ENCODE results near the gene DNAJC5G. TPM values are rescaled to one million over a fixed set of nuclear protein-coding genes. Genes with fewer than 3 reads are reported as not detected.
"Not testable (repeated sequence)": the region's sequence is repeated elsewhere in the genome, so short reads cannot be mapped to it uniquely, and the experiment has no call there.

DNAJC5G gene
- total RNA-seq, 1 experiment from 2014 or later: not detected

- in situ Hi-C loops (cut with HindIII; ENCODE audit: low sequenced_read_pairs): no loop called here
- no peak for DNase-seq (ENCODE audit: low spot score)
Observed at GRCh38 chr2:27305516-27305915, 30.3 kb downstream of the DNAJC5G start.

DNA sequence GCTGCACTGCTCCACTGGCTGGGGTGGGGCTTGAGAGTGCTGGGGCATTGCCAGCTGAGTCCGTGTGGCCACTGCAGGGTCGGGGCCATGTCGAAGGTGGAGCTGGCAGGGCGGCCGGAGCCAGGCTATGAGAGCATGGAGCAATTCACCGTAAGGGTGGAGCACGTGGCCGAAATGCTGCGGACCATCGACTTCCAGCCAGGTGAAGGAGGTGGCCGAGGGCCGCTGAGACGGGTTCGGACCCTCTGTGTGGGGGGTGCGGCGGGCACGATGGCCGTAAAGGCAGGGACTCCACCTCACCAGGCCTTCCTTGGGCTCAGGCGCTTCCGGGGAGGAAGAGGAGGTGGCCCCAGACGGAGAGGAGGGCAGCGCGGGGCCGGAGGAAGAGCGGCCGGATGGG, 30.9 kb downstream of the DNAJC5G start:
- in situ Hi-C loops (cut with HindIII; ENCODE audit: low sequenced_read_pairs): no loop called here
- DNase-seq (ENCODE audit: low spot score): no peak

- in situ Hi-C loops (cut with HindIII; ENCODE audit: low sequenced_read_pairs): no loop called here
- DNase-seq (ENCODE audit: low spot score): no peak
Observed at GRCh38 chr2:27306573-27307286, 31.5 kb downstream of the DNAJC5G start.

DNA sequence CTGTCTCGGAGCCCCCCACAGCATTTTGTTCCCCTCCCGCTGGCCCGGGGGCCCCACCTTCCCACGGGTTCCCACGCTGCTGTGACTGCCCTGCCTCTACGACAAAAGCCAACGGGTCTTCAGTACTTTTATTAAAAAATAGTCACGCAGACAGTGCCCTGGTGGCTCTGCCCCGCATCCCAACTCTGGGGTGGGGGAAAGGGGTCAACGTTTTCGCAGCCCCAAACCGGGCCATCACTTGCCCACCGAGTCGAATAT, 32.0 kb downstream of the DNAJC5G start:
- no peak for DNase-seq (ENCODE audit: low spot score)
- in situ Hi-C loops (cut with HindIII; ENCODE audit: low sequenced_read_pairs): no loop called here

DNA sequence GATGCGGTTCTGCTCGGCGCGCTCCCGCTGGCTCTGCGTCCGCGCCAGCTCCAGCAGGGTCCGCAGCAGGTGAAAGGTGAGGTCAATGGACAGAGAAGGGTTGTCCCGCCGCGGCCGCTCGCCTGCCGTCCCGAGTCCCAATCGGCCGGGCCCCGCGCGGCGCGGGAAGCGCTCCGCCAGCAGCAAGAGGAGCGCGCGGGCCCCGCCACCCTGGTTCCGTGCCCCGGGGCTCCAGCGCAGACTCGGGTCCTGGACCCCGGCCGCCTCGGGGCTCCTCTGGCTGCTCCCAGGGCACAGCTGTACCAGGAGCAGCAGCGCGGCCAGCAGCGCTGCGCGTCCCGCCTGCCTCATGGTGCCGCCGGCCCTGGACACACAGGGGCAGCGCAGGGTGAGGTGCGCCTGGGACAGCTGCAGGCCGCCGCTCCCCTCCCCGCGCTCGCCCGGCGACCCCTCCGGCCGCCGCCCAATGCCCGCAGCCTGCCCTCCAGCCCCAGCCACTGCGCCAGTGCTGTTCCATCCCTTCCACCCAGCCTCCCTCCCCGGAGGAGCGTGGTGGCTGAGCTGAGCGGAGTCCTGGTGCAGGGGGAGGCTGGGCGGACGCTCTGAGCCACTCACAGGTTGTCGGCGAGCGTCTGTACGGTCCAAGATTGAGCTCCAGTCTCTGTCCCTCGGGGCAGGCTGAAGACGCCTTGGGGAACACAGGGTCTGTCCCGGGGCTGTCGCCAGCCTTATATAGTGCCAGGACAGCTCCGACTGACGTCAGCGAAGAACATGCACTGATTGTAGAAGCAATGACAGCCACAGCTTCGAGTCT, 32.5 kb downstream of the DNAJC5G start:
- no peak for DNase-seq (ENCODE audit: low spot score)
- in situ Hi-C loops (cut with HindIII; ENCODE audit: low sequenced_read_pairs): no loop called here

- in situ Hi-C loops (cut with HindIII; ENCODE audit: low sequenced_read_pairs): no loop called here
- no peak for DNase-seq (ENCODE audit: low spot score)
Observed at GRCh38 chr2:27308359-27308881, 33.2 kb downstream of the DNAJC5G start, which contains the start of gene UCN. Gene UCN (minus strand): TSS chr2:27308445. CDS start chr2:27307895, 550 bp downstream.

DNA sequence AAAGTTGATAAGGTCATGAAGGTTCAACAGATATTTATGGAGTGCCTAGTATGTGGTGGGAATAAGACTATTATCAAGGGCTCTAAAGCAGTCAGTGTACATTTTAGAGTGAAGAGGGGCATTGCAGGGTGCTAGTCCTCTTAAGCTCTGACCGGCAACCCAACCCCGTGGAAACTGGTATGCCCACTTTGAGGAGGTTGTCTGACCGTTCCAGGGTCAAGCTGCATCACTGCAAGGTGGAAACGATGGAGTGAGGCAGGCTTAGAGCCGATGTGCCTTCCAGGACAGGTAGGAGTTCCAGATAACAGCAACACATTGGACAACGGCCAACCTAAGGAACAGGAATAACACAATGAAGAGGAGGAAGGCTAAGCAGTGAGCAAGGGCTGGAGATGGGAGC, 34.4 kb downstream of the DNAJC5G start:
- in situ Hi-C loops (cut with HindIII; ENCODE audit: low sequenced_read_pairs): no loop called here
- no peak for DNase-seq (ENCODE audit: low spot score)

GRCh38 chr2:27312152-27312551, 36.9 kb downstream of the DNAJC5G start:
- in situ Hi-C loops (cut with HindIII; ENCODE audit: low sequenced_read_pairs): no loop called here
- DNase-seq (ENCODE audit: low spot score): no peak

DNA sequence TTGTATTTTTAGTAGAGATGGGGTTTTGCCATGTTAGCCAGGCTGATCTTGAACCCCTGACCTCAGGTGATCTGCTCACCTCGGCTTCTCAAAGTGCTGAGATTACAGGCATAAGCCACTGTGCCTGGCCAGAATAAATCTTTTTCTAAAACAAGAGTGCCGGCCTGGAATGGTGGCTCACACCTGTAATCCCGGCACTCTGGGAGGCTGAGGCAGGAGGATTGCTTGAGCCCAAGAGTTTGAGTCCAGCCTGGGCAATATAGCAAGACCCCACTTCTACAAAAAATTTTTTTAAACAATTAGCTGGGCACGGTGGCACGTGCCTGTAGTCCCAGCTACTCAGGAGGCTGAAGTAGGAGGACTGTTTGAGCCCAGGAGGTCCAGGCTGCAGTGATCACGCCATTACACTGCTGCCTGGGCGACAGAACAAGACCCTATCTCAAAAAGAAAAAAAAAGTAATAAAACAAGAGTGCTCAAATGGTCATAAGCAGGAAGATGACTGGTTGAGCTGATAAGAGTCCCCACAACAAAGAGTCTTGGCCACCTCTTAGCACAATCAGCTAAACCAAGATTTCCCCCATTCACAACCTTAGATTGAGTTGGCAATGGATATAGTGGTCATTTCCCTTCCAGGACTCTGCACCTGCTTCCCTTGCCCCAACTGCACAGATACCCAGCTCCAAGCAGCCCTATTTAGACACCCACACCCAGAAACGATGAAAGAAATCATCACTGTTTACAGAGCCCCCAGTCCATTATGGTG, 38.8 kb downstream of the DNAJC5G start:
- in situ Hi-C loops (cut with HindIII; ENCODE audit: low sequenced_read_pairs): no loop called here
- no peak for DNase-seq (ENCODE audit: low spot score)

DNA sequence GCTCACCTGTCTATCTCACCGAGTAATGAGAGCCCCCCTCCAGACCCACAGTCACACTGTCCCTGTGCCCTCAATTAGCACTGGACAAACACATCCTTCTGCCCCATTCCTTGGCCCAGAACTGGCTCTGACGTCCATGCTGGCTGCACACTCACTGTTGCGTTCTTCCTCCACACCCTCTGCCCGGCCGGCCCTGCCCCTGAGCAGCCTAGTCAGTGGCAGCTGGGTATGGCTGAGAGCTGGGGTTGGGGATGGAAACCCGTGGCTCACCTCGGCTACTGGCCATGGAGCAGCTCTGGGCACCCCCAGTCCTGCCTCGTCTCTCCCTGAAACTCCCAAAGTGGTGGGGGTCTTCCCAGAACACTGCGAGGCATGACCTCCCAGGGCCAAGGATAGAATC, 39.5 kb downstream of the DNAJC5G start:
- no peak for DNase-seq (ENCODE audit: low spot score)
- in situ Hi-C loops (cut with HindIII; ENCODE audit: low sequenced_read_pairs): no loop called here

DNA sequence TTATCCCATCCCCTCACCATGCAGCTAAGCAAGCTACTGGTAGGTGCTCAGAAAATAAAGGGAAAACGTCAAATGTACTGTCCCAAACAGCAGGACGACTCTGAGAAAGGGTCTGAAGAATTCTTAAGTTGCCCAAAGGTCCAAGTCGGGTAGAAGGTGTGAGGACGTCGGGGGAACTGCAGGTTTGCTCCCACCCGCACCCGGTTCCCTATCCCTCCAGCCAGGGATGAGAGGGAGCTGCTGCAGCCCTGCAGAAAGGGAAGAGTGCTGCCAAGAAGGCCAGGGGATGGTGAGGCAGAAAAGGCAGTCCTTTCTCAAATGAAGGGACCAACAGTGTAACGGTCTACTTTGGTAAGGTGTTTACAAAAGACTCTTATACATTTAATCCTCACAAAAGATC, 39.9 kb downstream of the DNAJC5G start:
- in situ Hi-C loops (cut with HindIII; ENCODE audit: low sequenced_read_pairs): no loop called here
- no peak for DNase-seq (ENCODE audit: low spot score)

DNA sequence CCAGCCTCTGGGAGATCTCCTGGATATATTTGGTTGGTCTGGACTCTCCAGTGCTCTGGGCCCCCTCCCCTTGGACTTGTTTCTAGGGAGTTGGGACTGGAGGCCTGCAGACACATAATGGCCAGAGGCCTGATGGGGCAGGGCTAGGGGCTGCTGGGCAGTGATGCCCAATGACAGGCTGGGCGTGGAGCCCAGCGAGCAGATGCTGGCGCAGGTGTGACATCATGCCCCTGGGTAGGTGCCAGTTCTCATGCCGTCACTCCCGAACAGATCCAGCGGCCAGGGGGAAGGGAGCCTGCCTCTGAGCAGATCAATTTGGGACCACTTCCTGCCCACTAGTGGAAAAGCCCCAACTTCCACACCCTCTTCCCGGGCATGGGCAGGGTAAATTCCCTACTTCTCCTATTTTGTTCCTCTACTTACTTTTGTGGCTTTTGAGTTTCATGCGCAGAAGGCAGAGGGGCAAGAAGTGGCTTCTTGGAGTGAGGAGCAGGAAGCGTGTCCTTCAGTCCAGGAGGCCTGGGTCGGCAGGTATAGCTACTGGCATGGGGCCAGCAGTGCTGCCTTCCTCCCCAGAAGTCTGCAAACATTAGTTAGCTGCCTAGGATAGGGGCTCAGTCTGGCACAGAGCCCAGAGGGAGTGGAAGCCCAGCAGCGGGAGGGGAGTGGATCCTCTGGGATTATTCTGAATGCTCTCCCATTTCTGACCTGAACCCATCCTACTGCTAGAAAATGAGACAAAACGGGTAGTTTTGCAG, 41.6 kb downstream of the DNAJC5G start:
- DNase-seq (ENCODE audit: low spot score): peak; percentile 42
- in situ Hi-C loops (cut with HindIII; ENCODE audit: low sequenced_read_pairs): no loop called here

DNA sequence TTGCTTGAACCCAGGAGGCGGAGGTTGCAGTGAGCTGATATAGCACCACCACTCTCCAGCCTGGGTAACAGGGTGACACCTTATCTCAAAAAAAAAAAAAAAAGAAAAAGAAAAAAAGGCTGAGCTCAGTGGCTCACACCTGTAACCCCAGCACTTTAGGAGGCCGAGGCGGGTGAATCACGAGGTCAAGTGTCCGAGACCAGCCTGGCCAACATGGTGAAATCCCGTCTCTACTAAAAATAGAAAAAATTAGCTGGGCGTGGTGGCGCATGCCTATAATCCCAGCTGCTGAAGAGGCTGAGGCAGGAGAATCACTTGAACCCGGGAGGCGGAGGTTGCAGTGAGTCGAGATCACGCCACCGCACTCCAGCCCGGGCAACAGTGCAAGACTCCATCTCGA, 44.6 kb downstream of the DNAJC5G start:
- DNase-seq (ENCODE audit: low spot score); in situ Hi-C loops (cut with HindIII; ENCODE audit: low sequenced_read_pairs): not testable (repeated sequence)

DNA sequence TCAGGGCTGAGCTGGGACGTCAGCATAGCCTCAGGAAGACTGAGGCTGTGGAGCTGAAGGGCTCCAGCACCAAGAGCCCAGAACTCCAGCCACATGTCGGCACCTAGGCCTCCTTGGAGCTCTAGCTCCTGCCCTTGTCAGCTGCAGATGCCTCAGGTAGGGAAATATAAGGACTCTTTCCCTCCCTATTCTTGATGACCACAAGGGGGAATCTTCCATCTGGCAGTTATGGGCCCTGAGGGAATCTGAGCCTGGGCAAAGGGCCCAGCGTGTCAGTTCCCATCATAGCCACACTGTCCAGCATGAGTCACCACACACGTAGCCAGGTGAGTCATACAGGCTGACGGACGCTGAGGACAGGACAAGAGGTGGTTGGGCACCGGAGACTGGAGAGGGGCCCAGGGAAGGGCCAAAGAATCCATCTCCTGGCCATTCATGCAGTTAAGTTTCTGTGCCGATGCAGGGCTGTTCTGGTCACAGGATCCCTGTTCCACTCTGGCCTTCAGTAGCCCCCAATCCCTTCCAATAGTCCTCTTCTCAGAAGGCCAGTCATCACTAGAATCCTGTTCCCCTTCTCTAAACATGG, 45.8 kb downstream of the DNAJC5G start:
- DNase-seq (ENCODE audit: low spot score): peak; percentile 79
- in situ Hi-C loops (cut with HindIII; ENCODE audit: low sequenced_read_pairs): no loop called here

DNA sequence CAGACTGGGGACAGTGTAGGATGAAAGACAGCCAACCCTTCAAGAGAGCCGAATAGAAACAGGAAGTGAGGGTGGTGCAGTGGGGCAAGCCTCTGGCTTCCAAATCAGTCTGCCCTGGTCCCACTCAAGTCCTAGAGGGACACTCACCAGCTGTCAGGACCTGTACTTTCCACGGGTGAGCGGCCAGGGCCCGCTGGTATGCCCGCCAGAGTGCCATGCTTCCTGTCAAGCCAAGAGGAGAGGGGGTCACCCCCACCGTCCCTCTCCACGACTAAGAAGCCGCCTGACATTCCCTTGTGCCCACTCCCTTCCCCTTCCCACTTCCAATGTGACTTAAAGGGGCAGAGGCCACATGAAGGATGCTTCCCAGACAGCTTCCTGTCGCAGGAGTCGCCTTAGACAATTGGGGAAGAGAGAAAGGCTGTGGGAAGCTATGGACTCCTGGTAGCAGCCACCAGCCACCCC, 47.1 kb downstream of the DNAJC5G start:
- in situ Hi-C loops (cut with HindIII; ENCODE audit: low sequenced_read_pairs): no loop called here
- DNase-seq (ENCODE audit: low spot score): no peak

DNA sequence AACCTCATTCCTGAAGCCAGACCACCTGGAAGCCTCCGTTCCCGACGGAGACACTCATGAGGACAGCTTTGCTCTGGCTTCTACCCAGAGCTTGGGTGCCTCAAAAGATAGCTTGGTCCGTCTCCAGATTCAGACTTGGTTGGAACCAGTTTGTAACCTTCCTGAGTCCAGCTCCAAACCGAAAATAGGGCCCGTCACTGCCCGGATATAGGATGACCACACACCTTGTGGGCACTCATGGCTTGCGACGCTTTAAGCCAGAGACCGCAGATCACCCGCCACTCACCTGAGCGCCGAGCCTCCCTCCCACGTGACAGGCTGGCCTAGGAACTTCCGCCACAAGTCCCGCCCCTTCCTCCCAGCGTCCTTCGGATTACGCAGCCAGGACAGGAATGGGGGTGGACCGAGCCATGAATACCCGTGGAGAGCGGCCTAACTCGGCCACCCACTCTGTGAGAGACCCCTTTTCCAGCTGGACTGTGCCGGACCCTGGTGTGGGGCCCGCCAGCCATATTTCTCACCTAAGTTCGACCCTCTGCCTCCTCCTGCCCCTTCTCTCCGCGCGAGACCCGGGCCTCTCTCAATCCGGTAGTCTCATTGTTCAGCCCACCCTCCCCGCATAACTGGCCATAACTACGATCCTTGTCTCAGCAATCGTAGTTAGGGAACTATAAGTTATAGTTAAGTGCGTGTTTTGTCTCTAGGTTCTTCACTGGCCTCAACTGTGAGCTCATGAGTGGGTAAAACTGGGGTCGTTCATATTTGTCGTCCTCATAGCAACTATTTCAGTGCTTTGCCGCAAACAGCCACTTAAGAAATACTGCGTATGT, 47.7 kb downstream of the DNAJC5G start, which contains the start of gene MPV17:
Gene MPV17, minus strand, starts transcription at position 332 of the 830 bp plus-strand sequence. CDS start 580 bp downstream, outside the sequence.
- DNase-seq (ENCODE audit: low spot score): peak; percentile 96
- in situ Hi-C loops (cut with HindIII; ENCODE audit: low sequenced_read_pairs): no loop called here

DNA sequence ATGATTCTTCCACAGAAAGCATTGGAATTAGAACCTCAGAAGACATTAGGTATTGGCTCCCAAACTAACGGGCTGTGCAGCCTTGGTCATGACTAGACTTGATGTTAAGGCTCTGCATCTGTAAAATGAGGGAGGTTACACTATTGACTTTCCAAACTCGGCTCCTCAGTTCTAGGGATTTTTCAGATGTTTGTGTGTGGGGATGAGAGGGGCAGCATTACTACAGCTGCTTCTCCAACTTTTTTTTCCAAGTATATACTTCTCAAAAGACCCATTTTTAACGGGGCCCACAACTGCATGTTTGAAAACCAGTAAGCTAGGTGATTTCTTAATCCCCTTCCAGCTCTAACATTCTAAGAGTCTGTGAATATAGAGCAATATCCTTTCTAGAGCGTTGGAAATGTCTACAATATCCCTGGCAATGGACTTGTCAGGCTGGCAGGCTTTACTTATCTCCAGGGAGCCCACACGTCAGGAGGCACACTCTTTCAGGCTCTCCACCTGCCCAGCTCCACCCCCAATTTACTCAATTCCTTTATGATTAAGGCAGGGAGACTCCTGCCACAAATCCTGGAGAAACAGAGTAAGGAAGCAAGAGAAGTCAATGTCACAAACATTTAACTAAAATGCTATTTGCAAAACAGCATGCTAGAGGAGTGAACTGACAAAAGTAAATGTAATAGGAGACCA, 48.5 kb downstream of the DNAJC5G start:
- in situ Hi-C loops (cut with HindIII; ENCODE audit: low sequenced_read_pairs): no loop called here
- peak; percentile 22 for DNase-seq (ENCODE audit: low spot score)
